Stimulated activated CD4-positive, alpha-beta T cell treated with anti-CD3 and anti-CD28 coated beads, TNF-alpha, amount 100 ng/mL, for 24 hours (primary cell): ENCODE results near the gene TSPAN2.

Experiments used
- DNase-seq, 3 experiments: peaks; one replicate each; pipeline ENCODE4 v3.0.0-alpha.2; 2020; ENCODE audit warnings: low read depth in 3 of 3

Gene TSPAN2

DNA sequence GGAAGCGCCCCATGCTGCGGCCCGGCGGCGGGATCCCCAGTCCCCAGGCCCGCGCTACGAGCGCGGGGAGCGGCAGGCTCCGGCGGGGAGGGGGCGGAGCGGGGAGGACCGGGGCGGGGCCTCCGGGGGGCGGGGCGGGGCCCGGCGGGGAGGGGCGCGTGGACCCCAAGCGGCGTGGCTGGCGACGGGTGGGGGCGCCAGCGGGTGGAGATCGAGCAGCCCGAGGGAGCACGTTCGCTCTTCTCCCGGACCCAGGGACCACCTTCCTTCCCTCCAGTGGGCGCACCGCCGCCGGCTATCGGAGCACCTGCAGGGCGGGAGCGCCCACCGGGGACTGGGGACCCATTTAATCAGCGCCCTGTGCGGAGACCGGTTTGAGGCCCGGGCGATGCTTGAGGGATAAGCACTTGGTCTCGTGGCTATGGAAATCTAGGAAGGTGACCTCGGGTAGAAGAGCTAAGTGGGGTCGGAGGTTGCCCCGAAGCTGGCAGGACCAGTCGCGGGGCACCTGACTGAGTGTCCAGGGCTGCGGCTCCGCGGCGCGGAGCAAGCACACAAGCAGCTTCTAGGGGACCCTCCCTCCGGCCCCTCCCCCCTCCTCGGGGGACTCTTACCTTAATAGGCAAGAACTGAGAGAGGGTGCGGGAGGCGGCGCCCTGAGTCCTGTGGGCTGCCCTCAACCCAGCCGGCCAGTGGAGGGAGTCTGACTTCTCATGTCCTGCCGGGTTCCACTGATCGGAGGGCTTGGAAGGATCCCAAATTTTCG is at the start of gene TSPAN2:
Gene TSPAN2 (minus strand): TSS at position 84 of the 766 bp plus-strand sequence. CDS start 71 bp downstream, at position 13.
- peak; percentile 21 to 33 (median 32) for DNase-seq

DNA sequence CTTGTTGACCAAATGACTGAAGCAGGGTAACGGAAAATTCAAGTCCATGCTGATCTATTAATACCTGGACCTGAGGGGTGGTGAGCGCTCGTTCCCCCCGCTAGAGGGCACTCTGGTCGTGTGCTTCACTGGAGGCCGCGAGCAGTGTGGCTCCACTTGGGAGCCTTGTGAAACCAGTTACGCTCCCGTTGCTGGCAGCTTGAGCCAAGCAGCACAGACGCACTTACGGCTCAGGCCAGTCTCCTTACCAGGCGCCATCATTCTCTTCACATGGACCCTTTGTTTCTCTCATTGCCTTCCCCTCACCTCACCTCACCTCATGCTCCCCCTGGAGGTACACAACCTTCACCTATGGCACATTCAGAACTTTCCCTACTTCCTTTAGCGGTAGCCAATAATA is 49.7 kb upstream of the TSPAN2 start:
- DNase-seq = peak; percentile 19 to 62 (median 40)

DNA sequence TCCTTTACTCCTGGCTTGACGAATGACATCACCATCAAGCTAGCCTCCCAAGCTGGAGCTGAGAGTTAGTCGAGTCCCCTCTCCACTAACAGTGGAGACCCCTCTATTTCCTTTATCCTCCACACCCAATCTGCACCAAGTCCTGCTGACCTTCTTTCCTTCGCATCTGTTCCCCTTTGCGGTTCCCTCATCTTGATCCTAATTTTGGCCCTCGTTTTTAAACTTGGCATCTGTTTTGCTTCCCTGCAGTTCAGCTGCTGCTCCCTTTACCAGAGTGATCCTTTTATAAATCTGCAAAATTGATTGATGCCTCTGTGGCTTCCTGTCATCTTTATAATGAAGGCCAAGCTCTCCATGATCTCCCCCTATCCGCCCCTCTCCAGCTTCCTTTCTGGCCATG is 49.0 kb upstream of the TSPAN2 start:
- DNase-seq = no peak

DNA sequence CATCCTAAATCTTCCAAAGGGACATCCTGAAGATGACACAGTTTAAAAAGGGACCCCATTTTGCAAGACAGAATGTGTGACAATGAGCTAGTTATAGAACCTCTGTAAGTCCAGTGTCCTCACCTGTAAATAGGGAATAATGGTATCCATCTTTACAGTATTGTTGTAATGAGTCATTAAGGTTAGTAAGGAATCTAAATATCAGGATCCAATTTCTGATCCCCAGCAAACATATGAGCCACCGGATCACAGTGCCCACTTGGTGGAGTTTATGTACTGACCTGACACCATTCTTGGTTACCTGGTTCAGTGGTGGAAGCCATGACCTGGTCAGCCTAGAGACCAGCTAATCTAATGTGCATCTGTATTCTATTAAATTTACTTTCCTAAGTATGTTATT is 47.9 kb upstream of the TSPAN2 start:
- DNase-seq = no peak

DNA sequence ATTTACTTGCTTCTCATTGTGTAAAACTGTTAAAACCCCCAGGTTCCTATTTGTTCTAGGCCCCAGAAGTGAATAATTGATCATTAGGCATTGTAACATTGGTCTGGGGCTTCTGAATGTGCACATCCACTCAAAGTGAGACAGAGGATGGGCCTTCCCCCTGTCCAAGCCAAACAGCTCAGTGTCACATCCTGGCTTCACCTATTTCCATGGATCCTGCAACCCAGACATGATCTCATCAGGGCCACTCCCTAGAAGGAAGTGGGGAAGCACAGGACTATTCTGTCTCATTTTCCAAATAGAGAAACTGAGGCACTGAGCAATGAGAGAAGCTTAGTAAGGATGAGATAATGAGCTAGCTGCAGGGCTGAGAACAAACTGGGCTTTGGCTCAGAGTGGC is 47.4 kb upstream of the TSPAN2 start:
- DNase-seq = no peak

DNA sequence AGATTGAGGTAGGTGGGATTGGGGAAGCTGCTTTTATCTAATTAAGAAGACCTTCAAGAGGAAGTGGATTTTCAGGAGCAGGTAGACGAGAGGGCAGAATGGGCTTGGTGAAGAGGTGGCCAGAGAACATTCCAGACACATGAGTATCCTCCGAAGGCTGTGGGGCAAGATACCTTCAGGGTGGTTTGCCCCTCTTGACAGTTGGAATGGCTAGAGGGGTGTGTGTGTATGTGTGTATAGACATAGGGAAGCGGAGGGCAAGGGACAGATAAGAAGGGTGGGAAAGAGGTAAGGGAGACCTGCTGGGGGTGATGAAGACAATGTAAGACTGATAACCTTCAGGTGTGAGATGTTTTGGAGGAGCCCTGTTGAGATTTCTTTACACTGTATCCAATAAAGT is 46.8 kb upstream of the TSPAN2 start:
- no peak for DNase-seq

DNA sequence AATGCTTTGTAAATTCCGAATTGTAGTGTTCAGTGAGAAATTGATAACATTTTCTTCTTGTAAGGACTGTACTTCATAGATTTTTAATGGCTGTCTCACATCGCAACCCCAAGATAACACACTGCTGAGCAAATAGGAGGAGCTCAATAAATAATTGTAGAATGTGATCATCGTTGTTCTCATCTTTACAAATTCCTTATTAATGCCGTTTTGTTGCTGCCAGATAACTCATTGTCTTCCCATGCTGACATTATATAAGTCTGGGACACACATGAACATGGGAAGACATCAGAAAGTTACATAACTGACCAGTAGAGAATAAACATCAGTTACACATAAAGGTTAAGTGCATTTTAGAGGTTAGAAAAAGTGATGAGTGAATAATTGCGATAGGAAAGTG is 46.4 kb upstream of the TSPAN2 start:
- DNase-seq = no peak

GRCh38 chr1:115134850-115135480 is 45.7 kb upstream of the TSPAN2 start:
- no peak for DNase-seq

DNA sequence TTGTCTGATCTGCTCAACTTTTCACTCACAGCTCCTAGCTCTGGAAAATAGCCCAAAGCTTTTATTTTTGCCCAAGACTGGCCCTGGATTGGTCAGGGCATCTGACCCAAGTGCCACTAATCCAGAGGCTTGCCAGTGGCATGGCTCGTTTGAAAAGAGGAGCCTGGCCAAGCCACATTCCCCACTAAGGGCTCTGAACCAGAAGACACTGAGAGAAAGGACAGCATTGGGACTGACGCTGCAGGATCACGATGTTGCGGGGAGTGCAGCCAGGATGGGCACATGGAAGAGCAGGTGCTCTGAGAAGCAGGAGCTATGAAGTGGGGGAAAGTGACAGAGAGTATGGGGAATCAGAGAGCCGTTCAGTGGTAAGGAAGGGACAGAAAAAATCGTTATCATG is 44.9 kb upstream of the TSPAN2 start:
- DNase-seq = no peak

GRCh38 chr1:115133440-115133839 is 44.1 kb upstream of the TSPAN2 start:
- no peak for DNase-seq

GRCh38 chr1:115130786-115131185 is 41.5 kb upstream of the TSPAN2 start:
- DNase-seq = no peak

- no peak for DNase-seq
These were observed 39.9 kb upstream of the TSPAN2 start for GRCh38 chr1:115129071-115129640.

DNA sequence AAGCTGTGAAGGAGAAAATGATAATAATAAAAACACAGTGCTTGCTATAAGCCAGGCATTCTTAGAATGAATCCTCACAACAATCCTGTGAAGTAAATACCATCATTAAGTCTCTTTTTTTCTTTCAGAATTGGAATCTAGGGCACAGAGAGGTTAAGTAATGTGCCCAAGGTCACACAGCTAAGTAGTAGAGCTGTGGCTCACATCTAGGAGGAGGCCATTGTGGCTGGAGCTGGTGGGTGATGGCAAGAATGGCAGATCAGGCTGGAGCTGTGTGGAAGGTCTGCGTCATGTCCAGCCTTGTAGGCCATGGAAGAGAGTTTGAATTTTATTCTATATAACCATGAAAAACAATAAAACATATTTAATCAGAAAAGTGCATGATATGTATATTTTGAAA is 38.2 kb upstream of the TSPAN2 start:
- DNase-seq = no peak

DNA sequence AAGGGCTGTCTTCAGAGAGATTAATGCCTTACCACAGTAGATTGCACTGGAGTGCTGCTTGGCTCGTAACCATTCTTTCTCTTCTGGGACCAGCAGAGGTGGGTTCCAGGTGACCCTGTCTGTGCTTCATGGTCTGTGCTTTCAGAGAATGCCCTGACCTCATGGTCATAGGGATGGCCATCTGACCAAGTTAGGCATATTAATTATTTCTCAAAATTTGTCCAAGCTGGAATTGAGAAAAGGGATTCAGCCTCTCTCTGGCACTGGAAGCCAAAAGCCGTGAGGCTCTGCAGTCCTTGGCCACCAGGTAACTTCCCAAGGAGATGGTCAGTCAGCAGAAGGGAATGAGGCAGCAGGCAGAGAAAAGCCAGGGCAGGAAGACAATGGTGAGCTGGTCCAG is 37.2 kb upstream of the TSPAN2 start:
- DNase-seq = no peak

GRCh38 chr1:115123116-115123515 is 33.8 kb upstream of the TSPAN2 start:
- DNase-seq = no peak

DNA sequence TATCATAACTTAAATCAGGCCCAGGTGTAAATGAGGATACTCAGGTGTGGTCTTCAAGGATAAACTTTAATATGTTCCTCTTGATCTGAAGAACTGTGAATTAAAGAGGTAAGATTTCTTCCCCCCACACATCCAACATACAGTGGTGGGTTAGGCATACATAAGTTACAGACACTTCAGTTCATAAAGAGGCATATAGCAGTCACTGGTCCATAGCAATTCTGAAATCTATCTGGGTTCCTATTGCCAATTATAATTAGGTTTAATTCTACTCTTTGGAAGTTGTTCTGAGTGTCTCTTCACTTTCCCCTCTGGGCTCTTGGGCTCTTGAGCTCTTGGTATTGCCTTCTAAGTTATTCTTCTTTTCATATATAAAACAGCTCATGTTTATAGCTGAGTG is 32.5 kb upstream of the TSPAN2 start:
- no peak for DNase-seq

- DNase-seq = no peak
These were observed 31.0 kb upstream of the TSPAN2 start for GRCh38 chr1:115120296-115120695.

- DNase-seq = no peak
These were observed 29.3 kb upstream of the TSPAN2 start for GRCh38 chr1:115118611-115119010.

DNA sequence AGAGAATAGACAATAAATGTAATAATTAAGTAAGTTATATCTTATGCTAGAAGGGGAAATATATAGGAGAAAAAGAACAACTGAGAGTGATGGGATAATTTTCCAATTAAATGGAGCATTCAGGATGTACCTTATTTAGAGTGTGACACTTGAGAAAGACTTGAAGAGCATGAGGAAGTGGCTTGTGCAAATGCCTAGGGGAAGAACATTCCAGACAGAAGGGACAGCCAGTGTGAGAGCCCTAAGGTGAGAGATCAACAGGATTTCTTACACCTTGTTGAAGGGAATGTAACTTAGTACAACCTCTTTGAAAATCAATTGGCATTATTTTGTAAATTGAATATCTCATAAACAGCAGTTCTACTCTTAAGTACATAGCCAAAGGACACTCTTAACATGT is 28.8 kb upstream of the TSPAN2 start:
- DNase-seq = no peak

GRCh38 chr1:115117298-115117697 is 28.0 kb upstream of the TSPAN2 start:
- DNase-seq = no peak

DNA sequence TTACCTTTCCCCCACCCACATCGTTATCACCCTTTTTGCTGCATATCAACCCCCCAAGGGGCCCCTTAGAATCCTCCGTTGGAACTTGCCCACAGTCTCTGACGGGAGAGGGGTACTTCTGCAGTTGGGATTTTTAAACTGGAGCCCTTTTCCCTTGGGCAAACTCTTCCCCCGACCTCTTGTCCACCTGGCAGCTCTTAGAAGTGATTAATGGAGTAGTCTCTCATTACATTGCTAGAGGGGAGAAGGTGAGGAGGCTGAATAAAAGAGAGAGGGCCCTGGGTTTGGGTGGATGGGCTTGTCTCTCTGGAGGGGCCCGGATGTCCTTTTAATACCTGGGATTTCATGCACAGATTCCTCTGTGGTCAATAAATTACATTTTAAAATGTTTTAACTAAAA is 27.2 kb upstream of the TSPAN2 start:
- DNase-seq = no peak

- no peak for DNase-seq
These were observed 26.3 kb upstream of the TSPAN2 start for GRCh38 chr1:115115521-115116161.

DNA sequence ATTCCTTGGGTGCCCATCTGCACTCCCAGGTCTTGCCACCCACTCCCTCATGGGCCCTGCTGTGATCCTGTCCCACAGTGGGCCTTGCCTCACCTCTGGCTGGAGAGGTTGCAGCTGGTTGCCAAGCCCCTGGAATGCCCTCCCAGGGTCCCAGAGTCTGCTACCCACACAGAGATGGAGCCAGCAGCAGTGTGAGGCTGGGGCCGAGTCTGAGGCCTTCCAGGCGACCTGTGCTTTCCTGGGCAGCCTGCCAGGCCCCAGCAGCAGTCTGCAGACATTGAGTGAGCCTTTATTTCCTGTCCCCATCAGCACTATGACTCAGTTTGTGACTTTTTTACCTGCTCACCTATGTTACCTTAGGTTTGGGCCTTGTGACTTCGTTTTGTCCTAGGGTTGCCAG is 25.0 kb upstream of the TSPAN2 start:
- no peak for DNase-seq
